DMS 273 (cell line): ENCODE measurements around the gene CNTNAP5.

Source experiments
- DNase-seq: peaks from one replicate; lab custom pipeline; 2025; ENCODE audit not compliant: unreplicated experiment; lab: John Stamatoyannopoulos, UW

Gene CNTNAP5

DNA sequence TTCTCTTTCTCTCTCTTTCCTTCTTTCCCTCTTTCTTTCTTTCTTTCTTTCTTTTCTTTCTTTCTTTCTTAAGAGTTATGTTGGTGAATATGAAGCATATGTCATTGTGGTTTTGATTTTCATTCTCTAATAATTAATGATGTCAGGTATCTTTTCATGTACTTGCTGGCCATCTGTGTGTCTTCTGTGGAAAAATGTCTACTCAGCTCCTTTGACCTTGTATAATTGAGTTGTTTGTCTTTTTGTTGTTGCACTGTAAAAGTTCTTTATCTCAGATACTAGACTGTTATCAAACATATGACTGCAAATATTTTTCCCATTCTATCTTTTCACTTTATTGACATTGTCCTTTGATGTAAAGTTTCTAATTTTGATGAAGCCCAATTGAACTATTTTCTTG lies 645.1 kb downstream of the CNTNAP5 start:
- DNase-seq = no peak

DNA sequence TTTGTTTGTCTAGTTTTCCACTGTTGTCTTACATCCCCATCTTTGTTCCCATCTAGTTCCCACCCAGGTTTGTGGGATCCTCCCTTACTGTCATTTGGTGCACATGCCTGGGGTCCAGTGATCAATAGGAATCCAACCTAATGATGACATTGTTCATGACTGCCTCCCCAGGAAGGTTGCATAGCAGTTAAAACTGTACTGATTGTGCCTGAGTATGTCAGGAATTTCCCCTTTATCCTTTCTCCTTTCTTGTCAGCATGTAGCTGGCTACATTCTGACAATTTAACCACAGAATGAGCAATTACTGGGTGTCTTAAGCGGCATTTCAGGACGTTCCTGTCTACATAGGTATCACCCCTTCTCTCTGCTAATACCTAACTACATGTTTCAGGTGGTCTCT lies 653.0 kb downstream of the CNTNAP5 start:
- DNase-seq = no peak

DNA sequence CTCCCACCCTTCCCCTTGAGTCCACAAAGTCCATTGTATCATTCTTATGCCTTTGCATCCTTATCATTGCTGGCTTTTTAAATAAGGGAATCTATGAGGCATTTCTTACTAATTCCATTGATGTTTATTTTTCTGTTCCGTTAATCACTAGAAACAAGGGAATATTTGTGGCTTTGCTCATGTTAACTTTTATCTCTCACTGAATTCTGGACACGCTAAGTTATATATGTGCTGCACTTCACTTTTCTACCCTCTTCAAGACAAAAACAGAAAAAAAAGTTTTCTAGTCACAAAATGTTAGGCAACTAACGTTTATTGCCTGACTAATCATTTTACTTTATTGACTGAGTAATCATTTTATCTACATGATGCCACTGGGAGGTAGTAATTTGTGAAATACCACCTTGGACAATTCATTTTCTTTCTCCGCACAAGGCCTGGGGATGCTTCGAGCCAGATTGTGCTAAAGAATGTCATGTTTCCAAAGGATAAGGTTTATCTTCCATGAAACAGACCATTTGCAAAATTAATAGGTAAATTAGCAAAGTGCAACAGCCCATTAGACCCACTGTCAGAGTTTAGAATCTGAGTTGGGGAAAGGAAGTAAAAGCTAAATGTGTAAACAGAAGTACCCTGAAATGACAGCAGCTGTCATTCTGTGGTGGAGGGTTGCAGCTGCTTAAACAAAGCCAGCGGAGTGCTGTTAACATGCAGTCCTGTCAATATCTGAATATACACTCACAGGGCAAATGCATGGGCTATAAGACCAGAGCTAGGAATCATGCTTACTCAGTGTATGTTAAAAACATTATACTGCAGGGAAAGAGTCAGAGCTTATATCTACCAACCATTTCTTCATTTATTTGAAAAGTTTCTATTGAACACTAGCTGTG lies 658.7 kb downstream of the CNTNAP5 start:
- DNase-seq = no peak

DNA sequence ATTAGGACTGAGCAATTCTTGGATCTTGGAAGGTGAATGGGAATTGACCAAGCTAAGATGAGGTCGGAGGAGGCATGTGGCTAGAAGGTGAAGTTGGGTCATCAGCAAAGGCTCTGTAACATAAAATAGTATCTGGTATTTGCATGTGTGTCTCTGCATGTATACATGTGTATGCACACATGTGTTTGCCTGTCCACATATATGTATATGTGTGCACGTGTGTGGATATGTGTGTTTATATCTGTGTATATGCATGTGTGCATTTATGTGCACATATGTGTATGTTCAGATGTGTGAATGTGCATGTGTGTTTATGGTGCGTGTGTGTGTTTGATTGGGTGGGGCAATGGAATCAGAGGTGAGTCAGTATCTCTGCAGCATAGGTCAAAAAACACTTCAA lies 664.3 kb downstream of the CNTNAP5 start:
- no peak for DNase-seq

DNA sequence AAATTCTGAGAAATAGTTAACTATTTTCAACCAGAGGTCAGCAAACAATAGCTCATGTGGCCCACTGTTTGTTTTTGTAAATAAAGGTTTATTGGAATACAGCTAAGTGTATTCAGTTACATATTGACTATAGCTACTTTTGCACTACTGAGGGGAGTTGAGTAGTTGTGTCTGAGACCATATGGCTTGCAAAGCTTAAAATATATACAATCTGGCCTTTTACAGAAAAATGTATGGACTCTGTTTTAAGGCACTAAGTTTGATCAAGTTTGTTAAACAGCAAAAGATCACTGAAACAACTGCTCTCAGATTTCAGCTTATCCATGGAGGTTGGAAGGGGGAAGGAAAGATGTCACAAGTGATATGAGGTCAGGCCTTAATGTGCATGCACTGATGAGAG lies 667.1 kb downstream of the CNTNAP5 start:
- DNase-seq = no peak

DNA sequence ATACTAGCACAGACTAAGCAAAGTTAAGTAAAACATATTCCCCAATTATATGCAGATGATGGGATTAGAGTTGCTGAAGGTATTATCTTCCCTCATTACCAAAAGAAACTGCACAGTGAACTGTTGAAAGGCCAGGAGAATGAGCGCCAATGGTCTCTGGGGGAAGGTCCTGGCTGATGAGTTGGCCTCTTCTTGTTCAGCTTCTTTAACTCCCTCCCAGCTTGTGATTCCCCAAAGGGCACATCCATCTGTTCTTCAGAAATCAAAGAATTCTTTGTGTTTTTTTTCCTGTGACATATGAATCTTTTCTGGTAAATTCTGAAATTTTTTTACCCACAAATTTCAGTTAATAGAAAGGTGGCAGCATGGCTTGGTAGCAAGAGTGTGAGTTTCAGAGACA lies 667.6 kb downstream of the CNTNAP5 start:
- DNase-seq = no peak

DNA sequence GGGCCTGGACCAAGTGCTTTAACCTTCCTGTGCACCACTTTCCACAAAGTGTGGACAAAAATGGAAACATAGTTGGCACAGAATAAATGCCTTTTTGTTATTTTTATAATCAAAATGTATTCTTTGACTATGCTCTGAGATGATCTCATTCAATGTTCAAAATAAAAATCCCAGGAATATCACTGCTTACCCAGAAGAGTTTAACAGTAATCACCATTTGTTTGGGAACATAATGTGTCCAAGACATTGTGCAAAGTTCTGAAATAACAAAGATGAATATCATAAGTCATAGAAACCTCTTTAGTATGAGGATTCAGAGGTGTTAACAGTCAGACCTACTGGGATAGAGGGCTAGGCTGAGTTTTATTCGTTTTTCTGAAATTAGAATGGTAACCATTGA lies 668.1 kb downstream of the CNTNAP5 start:
- DNase-seq = no peak

DNA sequence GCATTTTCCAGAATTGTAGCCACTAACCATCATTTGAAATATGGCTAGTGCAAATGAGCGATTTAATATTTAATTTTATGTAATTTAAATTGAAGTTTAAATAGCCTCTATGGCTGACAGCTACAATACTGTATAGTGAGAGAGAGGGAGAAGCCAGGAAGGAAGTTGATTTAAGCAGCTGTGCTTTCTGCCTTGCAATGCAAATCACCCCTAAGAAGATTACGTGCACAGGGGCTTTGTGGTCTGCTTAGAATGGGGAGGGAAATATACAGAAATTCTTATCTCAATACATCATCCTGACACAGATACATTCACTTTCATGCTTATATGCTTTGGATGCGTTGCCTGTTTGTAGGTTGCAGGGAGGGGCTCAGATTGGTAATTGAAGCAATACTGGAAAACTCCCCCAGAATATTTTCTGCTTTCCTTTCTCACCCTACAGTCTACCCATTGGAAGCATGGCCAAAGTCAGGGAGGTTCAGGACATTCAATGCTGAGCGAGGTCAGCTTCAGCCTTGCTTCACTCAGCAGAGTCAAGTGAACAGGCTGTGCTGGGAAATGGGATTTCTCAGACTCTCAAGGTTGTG lies 674.0 kb downstream of the CNTNAP5 start:
- DNase-seq = no peak

DNA sequence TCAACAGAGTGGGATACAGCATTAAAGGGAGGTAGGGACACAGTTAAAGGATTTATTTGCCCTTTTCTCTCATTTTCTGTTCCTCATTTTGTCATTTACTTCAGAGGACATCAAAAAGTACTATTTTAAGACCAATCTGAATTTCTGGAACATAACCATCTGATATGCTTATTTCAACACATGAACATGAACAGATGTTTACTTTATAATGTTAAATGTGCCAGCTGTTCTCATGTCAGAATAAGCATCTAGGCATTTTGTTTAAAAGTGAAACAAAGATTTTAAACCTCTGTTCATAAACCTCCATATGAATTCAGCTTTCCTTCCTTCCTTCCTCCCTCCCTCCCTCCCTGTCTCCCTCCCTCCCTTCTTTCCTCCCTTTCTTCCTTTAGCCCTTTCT lies 677.7 kb downstream of the CNTNAP5 start:
- DNase-seq = no peak

DNA sequence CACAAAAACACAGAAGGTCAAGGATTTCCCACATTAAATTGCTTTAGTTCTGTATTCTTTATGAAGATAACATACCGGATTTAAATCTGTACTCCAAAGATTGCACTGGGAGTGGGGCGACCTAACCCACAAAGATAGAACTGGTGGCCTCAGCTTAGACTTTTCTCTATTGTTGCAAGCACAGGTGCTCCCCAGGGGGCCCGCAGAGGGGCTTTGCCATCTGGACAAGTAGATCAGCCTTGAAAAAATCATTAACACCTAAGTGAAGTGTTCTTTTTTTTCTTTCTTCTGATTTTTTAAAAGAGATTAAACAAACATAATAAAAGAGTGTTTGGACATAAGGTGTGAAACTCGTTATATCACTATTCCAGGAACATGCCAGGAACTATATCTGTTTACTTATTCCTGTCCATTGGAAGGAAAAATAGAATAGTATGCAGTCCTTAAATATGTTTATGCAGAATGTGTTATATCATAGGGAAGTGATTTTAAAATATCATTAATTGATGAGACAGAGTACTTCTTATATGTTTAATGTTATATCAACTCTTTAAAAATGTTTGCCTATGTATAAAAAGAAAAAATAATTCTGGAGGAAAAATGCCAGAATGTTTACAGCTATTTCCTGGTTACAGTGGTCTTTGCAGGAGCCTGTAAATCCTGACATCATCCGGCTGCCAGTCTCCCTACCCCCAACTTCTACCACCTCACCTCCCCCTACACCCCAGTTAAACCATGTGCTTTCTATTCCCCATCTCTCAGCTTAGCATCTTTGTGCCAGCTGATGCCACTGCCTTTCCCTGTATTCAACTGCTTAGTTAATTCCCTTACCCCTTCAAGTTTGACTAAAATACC lies 679.2 kb downstream of the CNTNAP5 start:
- DNase-seq = no peak

DNA sequence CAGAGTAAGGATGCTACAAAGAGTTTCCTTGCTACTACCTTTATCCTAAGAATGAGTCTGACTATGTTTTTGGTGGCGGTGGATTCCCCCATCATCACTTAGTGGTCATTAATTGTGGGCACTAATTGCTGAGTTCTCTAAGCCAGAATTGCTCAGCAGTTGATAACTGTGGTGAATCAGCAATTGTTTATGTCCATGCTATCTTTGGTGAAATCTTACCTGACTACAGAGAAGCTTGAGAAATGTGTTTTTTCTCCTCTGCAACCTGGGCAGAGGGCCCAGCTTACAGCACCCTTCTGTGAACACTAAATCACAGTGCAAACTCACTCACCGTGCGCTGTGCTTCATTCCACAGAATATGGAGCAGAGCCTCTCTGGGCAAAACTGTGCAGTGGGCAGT lies 683.6 kb downstream of the CNTNAP5 start:
- no peak for DNase-seq

DNA sequence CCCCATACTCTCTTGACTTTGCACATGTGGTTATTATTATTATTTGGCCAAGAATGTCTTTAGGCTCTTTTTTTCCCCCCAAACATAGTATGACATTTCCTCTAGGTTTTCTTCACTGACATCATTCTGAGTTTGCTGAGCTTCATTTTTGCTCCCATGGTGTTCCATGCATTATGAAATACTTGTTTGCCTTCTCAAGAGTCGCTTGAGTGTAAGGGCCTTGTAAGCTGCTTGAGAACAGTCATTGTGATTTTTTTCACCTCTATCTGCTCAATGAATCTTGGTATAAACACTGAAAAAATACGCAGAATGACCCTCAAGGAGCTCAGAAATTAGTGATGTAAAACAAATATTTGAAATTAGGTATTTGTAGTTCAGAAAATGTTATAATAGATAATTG lies 688.9 kb downstream of the CNTNAP5 start:
- no peak for DNase-seq

DNA sequence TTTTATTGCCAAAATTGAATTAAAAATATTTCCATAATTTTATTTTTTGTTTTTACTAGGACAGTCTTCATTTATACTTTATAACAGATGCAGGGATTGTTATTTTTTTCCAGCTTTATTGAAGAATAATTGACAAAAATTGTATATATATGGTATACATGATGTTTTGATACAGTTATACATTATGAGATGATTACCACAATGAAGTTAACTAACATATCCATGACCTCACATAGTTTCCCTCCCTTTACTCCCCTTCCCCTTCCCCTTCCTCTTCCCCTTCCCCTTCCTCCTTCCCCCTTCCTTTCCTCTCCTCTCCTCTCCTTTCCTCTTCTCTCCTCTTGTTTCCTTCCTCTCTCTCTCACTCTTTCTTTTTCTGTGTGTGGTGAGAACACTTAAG lies 700.1 kb downstream of the CNTNAP5 start:
- no peak for DNase-seq

DNA sequence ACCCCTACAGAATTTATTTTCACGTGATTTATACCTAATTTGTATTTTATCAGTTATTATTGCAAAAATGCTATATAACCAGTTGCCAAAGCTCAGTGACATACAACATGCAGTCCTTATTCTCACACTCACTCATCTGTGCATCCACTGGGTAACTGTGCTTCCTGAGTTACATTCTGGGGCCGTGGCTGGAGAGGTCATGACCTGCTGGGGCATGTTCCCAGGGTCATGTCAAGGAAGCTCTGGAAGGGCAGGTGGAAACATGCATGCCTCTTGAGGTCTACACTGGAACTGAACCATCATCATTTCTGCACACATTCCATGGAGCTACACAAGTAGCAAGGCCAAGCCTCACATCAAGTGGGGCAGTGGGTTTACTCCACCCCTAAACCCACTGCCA lies 715.5 kb downstream of the CNTNAP5 start:
- DNase-seq = no peak

DNA sequence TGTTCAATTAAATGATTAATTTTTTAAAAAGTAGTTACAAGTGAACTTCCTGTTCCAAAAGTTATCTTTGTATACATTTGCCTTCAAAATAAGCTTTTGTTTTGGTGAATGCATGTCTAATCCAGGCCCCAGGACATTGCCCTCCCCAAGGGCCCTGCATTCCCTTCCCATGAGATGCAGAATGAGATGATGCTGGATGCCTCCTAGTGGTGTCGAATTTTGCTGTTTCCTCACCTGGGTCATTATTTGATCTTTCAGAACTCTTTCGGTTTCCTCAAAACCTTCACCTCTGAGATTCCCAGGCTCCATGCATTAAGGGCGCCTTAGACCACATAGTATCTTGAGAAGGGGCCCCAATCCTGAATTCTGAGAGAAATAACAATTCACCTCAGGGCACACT lies 728.8 kb downstream of the CNTNAP5 start:
- no peak for DNase-seq

DNA sequence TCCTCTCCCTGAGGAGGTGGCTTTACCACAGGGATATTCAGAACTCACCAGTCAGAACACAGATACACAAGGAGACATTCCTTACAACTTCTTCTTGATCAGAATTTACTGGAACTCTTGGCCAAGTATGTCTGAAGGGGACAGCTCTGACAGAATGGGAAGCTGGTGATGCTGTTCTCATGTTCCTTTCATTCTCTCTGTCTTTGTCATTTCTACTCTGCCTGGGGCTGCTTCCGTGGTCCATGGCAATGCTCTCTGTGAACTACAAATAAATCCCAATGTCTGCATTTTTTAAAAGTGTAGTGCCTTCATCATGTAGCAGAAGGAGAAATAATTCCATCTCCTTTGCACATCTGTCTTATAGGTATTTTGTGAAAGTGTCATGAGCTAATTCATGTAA lies 730.3 kb downstream of the CNTNAP5 start:
- DNase-seq = no peak

DNA sequence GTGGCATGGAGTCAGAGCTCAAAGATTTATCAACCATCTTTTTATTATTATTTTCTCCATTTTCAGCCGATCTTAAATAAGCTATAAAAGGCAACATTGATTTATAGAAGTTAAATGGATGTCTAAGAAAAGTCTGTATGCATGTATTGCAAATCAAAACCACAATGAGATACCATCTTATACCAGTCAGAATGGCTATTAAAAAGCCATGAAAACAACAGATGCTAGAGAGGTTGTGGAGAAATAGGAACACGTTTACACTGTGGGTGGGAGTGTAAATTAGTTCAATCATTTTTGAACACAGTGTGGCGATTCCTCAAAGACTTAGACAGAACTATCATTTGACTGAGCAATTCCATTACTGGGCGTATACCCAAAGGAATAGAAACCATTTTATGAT lies 731.0 kb downstream of the CNTNAP5 start:
- no peak for DNase-seq

DNA sequence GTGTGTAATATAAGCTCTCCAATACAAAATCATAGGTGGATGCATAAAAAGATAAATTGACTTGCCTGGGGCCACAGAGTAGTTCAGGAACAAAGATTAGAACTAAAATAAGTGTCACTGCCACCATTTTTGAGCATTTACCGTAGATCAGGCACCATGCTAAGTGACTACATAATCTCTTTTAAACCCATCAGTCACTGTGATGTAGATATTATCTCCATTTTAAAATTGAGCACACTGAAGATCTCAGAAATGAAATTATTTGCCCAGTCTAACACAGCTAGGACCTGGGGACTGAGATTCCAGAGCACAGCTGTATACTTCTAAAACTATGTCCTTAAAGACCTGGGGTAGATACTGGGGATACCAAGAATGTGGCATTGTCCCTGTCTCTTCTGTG lies 737.3 kb downstream of the CNTNAP5 start:
- DNase-seq = no peak

DNA sequence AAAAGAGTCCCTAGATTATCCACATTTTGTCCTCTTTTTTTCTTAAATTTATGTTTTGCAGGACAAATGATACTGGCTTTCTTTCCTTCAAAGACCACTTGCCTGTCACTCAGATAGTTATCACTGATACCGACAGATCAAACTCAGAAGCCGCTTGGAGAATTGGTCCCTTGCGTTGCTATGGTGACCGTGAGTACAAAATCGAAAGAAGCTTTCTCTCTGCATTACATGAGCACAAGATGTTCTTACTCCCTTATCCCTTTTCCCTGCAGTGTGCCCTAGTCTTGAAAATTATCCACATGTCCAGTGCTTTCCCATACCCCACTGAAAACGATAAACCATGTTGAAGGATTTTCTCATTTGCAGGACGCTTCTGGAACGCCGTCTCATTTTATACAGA lies 738.5 kb downstream of the CNTNAP5 start:
- DNase-seq = no peak

DNA sequence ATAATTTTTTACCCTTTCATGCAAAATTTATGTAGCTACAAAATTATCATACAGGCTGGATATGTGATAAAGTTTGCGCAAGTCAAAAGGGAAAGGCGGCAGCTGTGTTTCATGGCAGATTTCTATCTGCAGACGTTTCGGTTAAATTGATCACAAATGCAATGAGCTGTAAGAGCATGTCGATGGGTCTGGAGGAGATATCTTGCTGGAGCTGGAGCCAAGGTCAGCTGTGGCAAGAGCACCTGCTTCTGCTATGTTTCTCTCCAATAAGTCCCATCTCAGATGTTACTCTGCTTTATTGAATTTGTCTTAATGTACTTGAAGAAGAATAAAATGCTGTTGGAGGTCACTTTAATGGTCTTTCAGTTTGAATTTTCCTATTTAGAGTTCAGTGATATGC lies 749.7 kb downstream of the CNTNAP5 start:
- DNase-seq = no peak

DNA sequence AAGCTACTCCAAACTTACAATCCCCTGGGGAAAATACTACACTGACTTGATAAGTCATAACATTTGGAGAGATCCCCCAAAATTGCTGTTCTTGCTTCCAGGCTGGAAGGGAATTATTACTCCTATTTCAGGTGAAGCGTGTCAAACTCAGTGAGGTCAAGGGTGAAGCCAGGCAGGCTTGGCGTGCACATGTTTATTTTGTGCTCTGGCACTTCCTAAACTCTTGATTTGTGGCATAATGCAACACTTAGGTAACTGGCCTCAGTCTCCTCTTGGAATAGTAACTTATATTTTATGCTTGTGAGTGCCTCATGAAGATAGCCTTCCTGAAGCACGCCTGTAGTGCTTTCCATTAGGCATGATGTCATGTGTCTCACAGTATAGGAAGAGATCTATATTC lies 751.2 kb downstream of the CNTNAP5 start:
- DNase-seq = no peak

DNA sequence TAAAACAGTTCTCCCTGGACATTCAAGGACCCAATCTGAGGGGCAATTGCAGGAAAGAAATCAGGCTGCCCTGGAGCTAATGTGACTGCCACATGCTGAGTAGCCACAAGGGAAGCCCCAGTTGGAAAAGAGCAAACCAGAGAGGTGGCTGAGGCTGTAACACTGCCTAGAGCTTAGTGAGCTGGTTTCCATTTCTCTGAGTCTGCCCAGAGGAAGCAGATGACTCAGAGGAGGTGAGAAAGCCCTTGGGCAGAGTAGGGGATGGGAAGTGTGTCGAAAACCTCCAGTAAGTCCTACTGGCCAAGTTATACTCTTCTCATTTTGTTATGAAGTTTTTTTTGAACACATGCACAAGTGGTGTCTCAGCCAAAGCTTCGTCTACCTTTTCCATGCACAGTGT lies 753.0 kb downstream of the CNTNAP5 start:
- DNase-seq = no peak
